Measurements from ENCODE around the gene ATN1.

ATN1 gene

GRCh38 chr12:6980075-6980474, 52.3 kb downstream of the ATN1 start:
- TF ChIP-seq CTCF (IDR thresholded peaks at IDR 0.05; ENCODE audit: extremely low read depth, missing control alignments), result no peak
- no peak for DNase-seq (ENCODE audit: low spot score)

- no peak for DNase-seq (ENCODE audit: low spot score)
- no peak for TF ChIP-seq CTCF (IDR thresholded peaks at IDR 0.05; ENCODE audit: extremely low read depth, missing control alignments)
Measured at GRCh38 chr12:6980740-6981139, 53.0 kb downstream of the ATN1 start.

GRCh38 chr12:6981152-6982052, 53.6 kb downstream of the ATN1 start:
- no peak for DNase-seq (ENCODE audit: low spot score)
- TF ChIP-seq CTCF (IDR thresholded peaks at IDR 0.05; ENCODE audit: extremely low read depth, missing control alignments), result no peak

DNA sequence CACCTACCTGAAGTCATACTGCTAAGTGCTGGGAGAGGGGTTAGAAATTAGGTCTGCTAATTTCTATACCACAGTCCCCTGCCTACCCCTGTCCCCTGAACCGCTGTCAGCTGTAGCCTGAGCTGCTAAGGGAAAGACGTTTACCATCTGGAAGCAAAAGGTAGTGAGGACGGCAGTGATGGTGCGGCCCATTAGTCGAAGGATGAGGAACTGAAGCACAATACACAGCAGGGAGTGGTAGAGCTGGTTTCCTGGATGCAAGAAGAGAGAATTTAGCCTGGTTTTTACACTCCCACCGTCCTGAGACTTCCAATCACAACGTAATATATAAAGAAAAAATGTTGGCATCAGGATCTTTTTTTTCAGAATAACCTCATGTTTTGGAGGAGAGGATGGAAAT, 54.8 kb downstream of the ATN1 start:
- DNase-seq (ENCODE audit: low spot score), result no peak
- no peak for TF ChIP-seq CTCF (IDR thresholded peaks at IDR 0.05; ENCODE audit: extremely low read depth, missing control alignments)

DNA sequence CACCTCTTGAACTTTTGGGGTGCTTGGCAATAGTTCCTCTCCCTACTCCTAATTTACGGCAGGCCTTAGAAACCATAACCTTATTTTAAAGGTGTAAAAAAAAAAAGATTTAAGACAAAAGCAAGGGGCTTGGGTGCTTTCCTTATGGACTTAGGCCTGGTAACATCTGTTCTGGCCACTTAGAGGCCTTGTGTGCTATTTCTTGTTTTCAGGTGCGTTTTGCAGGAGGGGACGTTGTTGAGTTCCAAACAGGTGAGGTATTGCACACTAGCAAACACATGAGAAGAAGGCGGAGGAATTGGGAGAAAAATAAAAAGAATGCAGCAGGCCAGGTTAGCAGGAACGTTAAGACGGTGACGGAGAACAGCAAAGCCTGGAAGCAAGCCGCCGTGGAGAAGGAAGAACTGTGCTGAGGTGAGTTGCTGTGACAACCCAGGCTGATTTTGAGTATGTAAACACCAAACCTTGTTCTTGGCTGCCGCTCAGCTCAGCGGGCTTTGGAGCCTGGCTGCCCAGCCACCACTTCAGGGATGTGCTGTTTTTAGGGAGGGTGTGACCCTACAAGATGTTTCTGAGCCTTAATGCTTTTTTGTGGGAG, 60.3 kb downstream of the ATN1 start:
- TF ChIP-seq CTCF (IDR thresholded peaks at IDR 0.05; ENCODE audit: extremely low read depth, missing control alignments), result no peak
- DNase-seq (ENCODE audit: low spot score), result no peak
